Mesendoderm (in vitro differentiated cells): ENCODE measurements around the gene SUN1.

Source experiments
- DNase-seq: peaks from one replicate; pipeline ENCODE4 v3.0.0; 2013
- H2AK5ac ChIP-seq: 2 replicates; pipeline ENCODE4 v1.6.1; 2013; ENCODE audit warnings: low read length, inconsistent platforms
- H2BK120ac ChIP-seq: 2 replicates; pipeline ENCODE4 v1.6.1; 2013; ENCODE audit warnings: low read depth, mild to moderate bottlenecking, low read length, moderate library complexity, mixed read lengths
- H2BK15ac ChIP-seq: replicated peaks from 2 replicates; pipeline ENCODE4 v1.6.1; 2013; ENCODE audit warnings: low read depth, mild to moderate bottlenecking, moderate library complexity
- H2BK5ac ChIP-seq: 2 replicates; pipeline ENCODE4 v1.6.1; 2013; ENCODE audit warnings: low read length, inconsistent platforms
- H3K18ac ChIP-seq: 2 replicates; pipeline ENCODE4 v1.6.1; 2013; ENCODE audit warnings: mild to moderate bottlenecking, low read length, mixed read lengths
- H3K23ac ChIP-seq: one replicate; pipeline ENCODE4 v1.6.1; 2013; ENCODE audit warnings: low read length
- H3K27ac ChIP-seq: 2 replicates; pipeline ENCODE4 v1.5.1; 2013; ENCODE audit warnings: low read depth, mild to moderate bottlenecking, inconsistent platforms, low read length, moderate library complexity
- H3K27me3 ChIP-seq: 2 replicates; pipeline ENCODE4 v1.6.1; 2013; ENCODE audit warnings: low read length, control low read depth, mild to moderate bottlenecking, inconsistent platforms; ENCODE audit not compliant: insufficient read depth, poor library complexity
- H3K36me3 ChIP-seq: 2 replicates; pipeline ENCODE4 v1.6.1; 2013; ENCODE audit warnings: low read length, inconsistent platforms; ENCODE audit not compliant: control insufficient read depth, insufficient read depth
- H3K4ac ChIP-seq: one replicate; pipeline ENCODE4 v1.6.1; 2013; ENCODE audit warnings: low read depth, mild to moderate bottlenecking, low read length, moderate library complexity
- H3K4me1 ChIP-seq: 2 replicates; pipeline ENCODE4 v1.6.1; 2013; ENCODE audit warnings: low read depth, low read length, inconsistent platforms; ENCODE audit not compliant: control insufficient read depth
- H3K4me2 ChIP-seq: 2 replicates; pipeline ENCODE4 v1.6.1; 2013; ENCODE audit warnings: low read length
- H3K4me3 ChIP-seq: 2 replicates; pipeline ENCODE4 v1.5.1; 2013; ENCODE audit warnings: mild to moderate bottlenecking, low read length
- H3K56ac ChIP-seq: one replicate; pipeline ENCODE4 v1.6.1; 2013; ENCODE audit warnings: low read length
- H3K79me1 ChIP-seq: 2 replicates; pipeline ENCODE4 v1.6.1; 2013; ENCODE audit warnings: low read length, inconsistent platforms
- H3K79me2 ChIP-seq: 2 replicates; pipeline ENCODE4 v1.6.1; 2013; ENCODE audit warnings: mild to moderate bottlenecking, low read length; ENCODE audit not compliant: control insufficient read depth, insufficient read depth
- H3K9ac ChIP-seq: 2 replicates; pipeline ENCODE4 v1.6.1; 2013; ENCODE audit warnings: low read length, inconsistent platforms
- H4K5ac ChIP-seq: one replicate; pipeline ENCODE4 v1.6.1; 2013; ENCODE audit warnings: low read length
- H4K8ac ChIP-seq: one replicate; pipeline ENCODE4 v1.6.1; 2013; ENCODE audit warnings: low read depth, mild to moderate bottlenecking, control low read depth, low read length, moderate library complexity
- WGBS: extraction: QIAGEN DNeasy Blood & Tissue Kit; methylation state at CpG from one replicate; pipeline ENCODE4 v1.1.7; 2013; ENCODE audit warnings: low lambda C conversion rate, missing lambda C conversion rate; ENCODE audit not compliant: insufficient coverage; ENCODE audit errors: extremely low coverage; 5-methylcytosine and 5-hydroxymethylcytosine counted together

SUN1 gene

DNA sequence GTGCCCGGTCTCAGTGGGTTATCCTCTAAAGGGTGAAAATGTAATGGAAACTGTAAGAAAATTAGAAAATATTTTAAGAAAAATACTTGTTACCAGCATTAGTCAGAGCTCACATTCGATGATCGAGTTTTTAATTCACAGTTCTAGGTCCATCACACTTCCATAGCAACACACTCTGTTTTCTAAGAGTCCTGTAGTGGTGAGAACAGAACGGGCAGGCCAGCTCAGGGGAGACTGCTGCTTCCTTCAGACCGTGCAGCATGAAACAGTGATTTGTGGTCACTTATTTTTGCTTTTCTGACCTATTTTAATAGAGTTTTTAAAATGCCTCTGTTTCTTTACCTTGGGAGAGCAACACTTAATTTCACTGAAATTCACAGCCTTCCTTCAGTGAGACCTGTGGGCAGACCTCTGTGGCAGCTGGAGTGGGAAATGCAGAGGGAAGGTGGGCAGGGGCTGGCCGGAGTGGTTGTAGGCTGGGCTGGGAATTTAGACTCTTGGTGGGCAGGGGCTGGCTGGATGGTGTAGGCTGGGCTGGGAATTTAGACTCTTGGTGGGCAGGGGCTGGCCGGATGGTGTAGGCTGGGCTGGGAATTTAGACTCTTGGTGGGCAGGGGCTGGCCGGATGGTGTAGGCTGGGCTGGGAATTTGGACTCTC is 1.5 kb downstream of the SUN1 start:
- Histone ChIP-seq H3K56ac (no peak overlapping the region), H2BK120ac (no peak overlapping the region), H3K4me2 (no peak overlapping the region), H3K36me3 (peaks cover 5% of the 10 kb centered on the region), H3K23ac (no peak overlapping the region), H3K4ac (no peak overlapping the region), H3K4me3 (no peak overlapping the region), H3K18ac (no peak overlapping the region), H2AK5ac (no peak overlapping the region), H3K9ac (no peak overlapping the region), H3K4me1 (no peaks in the 10 kb centered on the region), H3K27me3 (no peaks in the 10 kb centered on the region), H2BK15ac (no peak overlapping the region), H3K79me1 (peaks cover 28% of the 10 kb centered on the region), H3K27ac (no peak overlapping the region), H4K8ac (no peak overlapping the region), H3K79me2 (peaks cover 61% of the 10 kb centered on the region), H4K5ac (no peak overlapping the region), H2BK5ac (no peak overlapping the region)
- WGBS: no CpG with 5 or more reads among the region's 8 CpGs
- DNase-seq: no peak

DNA sequence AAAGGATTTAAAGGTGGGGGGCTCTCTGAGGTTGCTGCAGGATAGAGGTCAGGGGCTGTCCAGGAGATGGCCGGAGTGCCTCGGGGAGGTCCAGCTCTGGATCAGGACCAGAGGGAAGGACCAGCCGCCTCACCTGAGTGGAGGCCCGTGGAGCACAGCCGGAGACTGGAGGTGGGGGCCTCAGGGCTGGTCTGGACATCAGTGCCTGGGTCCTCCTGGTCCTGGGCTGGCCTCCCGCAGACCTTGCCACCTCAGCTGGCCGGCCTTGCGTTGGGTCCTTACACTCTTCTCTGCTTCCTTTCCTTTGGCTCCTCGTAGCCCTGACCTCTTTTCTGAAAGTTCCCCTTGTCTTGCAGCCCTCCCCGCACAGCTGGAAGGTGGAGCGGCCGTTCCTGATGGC is 2.0 kb downstream of the SUN1 start:
- Histone ChIP-seq H3K23ac (no peak overlapping the region), H3K4me3 (no peak overlapping the region), H3K56ac (no peak overlapping the region), H3K4me1 (no peaks in the 10 kb centered on the region), H3K27ac (no peak overlapping the region), H3K79me2 (peaks cover 56% of the 10 kb centered on the region), H2BK15ac (no peak overlapping the region), H3K27me3 (no peaks in the 10 kb centered on the region), H3K18ac (no peak overlapping the region), H2BK5ac (no peak overlapping the region), H2AK5ac (no peak overlapping the region), H4K5ac (no peak overlapping the region), H3K36me3 (peaks cover 8% of the 10 kb centered on the region), H3K4ac (no peak overlapping the region), H3K9ac (no peak overlapping the region), H4K8ac (no peak overlapping the region), H3K79me1 (peaks cover 29% of the 10 kb centered on the region), H3K4me2 (no peak overlapping the region), H2BK120ac (no peak overlapping the region)
- DNase-seq: no peak
- no CpG with 5 or more reads among the region's 12 CpGs for WGBS

DNA sequence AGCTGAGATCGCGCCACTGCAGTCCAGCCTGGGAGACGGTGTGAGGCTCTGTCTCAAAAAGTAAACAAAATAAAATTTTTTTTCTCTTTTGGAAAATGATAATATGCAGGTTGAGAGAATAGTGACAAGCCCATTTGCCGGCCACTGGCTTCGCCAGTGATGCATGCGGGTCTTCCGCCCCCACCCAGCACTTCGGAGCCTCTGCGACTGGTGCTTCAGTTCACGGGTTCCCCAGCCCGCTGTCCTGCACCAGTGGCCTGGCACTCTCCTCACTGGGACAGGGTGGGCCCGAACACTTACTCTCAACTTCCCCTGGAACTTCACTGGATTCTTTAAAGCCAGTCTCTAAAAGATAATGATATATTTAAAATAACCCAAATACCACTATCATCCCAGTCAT is 2.7 kb downstream of the SUN1 start:
- Histone ChIP-seq H3K56ac (no peak overlapping the region), H3K79me1 (peaks cover 29% of the 10 kb centered on the region), H2AK5ac (no peak overlapping the region), H2BK120ac (no peak overlapping the region), H3K36me3 (peaks cover 11% of the 10 kb centered on the region), H3K4me1 (no peaks in the 10 kb centered on the region), H3K27me3 (no peaks in the 10 kb centered on the region), H2BK5ac (no peak overlapping the region), H3K23ac (no peak overlapping the region), H3K18ac (no peak overlapping the region), H3K4me3 (no peak overlapping the region), H4K5ac (no peak overlapping the region), H3K27ac (no peak overlapping the region), H3K4ac (no peak overlapping the region), H3K4me2 (no peak overlapping the region), H3K79me2 (peaks cover 54% of the 10 kb centered on the region), H4K8ac (no peak overlapping the region), H2BK15ac (no peak overlapping the region), H3K9ac (no peak overlapping the region)
- no peak for DNase-seq
- no CpG with 5 or more reads among the region's 12 CpGs for WGBS

DNA sequence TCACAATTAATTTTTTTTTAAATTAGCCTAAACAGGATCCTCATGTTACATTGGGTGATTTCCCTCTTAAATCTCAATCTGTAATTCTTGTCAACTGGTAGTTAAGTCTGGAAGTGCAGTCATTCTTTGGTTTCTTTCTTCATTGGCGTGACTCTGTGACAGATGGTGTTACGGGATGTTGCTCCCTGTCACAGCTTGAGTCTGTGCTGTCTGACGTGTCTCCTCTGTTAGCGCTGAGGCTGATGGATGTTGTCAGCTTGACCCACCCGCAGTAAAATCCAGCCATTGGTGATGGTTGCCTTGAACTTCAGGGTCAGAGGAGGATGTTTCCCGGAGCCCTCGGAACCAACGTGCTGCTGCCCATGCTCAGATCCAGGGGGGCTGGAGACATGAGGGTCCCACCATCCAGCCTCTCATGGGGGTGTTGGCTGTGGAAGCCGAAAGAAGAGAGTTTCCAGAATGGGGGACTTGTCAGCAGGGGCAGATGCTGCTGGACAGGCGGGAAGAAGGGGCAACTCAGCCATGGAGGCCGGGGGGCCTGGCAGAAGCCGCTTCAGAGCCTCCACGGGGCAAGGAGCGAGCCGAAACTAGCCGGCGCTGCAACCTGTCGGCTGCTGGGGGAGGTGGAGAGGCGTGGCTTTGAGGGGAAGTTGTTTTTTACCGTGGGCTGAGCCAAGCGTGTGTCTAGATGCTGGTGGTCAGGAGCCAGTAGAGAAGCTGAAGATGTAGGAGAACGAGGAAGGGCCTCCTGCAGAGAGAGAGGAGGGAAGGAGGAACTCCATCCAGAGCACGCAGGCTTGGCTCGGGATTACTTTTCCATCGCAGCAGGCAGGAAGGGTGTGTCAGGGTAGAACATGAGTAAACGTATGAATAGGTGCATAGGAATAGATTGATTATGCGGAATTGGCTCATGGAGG is 3.5 kb downstream of the SUN1 start:
- Histone ChIP-seq H3K9ac (no peak overlapping the region), H3K18ac (no peak overlapping the region), H2BK5ac (no peak overlapping the region), H4K5ac (no peak overlapping the region), H2BK15ac (no peak overlapping the region), H3K27ac (no peak overlapping the region), H3K79me2 (peaks cover 47% of the 10 kb centered on the region), H4K8ac (no peak overlapping the region), H3K79me1 (peaks cover 26% of the 10 kb centered on the region), H3K56ac (no peak overlapping the region), H3K4ac (no peak overlapping the region), H3K4me2 (no peak overlapping the region), H3K4me3 (no peak overlapping the region), H2BK120ac (no peak overlapping the region), H3K4me1 (no peaks in the 10 kb centered on the region), H3K36me3 (peaks cover 14% of the 10 kb centered on the region), H3K23ac (no peak overlapping the region), H3K27me3 (no peaks in the 10 kb centered on the region), H2AK5ac (no peak overlapping the region)
- WGBS: no CpG with 5 or more reads among the region's 27 CpGs
- DNase-seq: no peak

DNA sequence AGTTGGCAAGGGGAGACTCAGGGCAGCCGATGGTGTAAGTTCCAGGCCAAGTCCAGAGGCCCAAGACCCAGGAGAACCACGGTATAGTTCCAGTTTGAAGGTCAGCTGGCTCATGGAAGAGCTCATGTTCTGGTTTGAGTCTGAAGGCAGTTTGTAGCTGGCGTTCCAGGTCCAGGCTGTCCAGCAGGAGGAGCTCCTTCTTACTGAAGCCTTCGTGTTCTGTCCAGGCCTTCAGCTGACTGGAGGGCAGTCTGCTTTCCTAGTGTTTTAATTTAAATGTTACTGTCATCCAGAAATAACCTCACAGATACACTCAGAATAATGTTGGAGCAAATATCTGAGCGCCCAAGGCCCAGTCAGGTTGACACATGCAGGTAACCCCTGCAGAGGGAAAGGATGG is 4.2 kb downstream of the SUN1 start:
- WGBS: no CpG with 5 or more reads among the region's 5 CpGs
- Histone ChIP-seq H2BK15ac (no peak overlapping the region), H3K4me3 (no peak overlapping the region), H2BK120ac (no peak overlapping the region), H3K79me2 (peaks cover 44% of the 10 kb centered on the region), H3K27ac (no peak overlapping the region), H3K4me1 (no peaks in the 10 kb centered on the region), H3K18ac (no peak overlapping the region), H3K9ac (peak overlapping the region; percentile 13), H3K36me3 (peaks cover 14% of the 10 kb centered on the region), H2AK5ac (no peak overlapping the region), H3K27me3 (no peaks in the 10 kb centered on the region), H4K8ac (no peak overlapping the region), H3K56ac (peak overlapping the region; percentile 25), H3K23ac (no peak overlapping the region), H4K5ac (no peak overlapping the region), H3K4me2 (no peak overlapping the region), H3K79me1 (peaks cover 25% of the 10 kb centered on the region), H3K4ac (no peak overlapping the region), H2BK5ac (no peak overlapping the region)
- peak; percentile 67 for DNase-seq
